Activated CD8-positive, alpha-beta T cell treated with anti-CD3 and anti-CD28 coated beads, Interleukin-2, amount 10 ng/mL, durations not matched to agents 7 days and 5 days (primary cell): Measurements from ENCODE around the gene IFITM2. TPM values are rescaled to one million over a fixed set of nuclear protein-coding genes. Genes with fewer than 3 reads are reported as not detected.
"Not testable (repeated sequence)": the region's sequence is repeated elsewhere in the genome, so short reads cannot be mapped to it uniquely, and the experiment has no call there.

Experiments
- ATAC-seq: fragments of 150-1000 bp; cut with Tn5 transposase; one replicate; pipeline ENCODE4 v1.10.0; 2021; ENCODE audit warnings: moderate library complexity
- CTCF ChIA-PET: fragments of 350-600 bp; sonication (Branson Sonifier 250); formaldehyde crosslinking; loops from one replicate; lab custom pipeline; 2021; ENCODE audit warnings: antibody characterized with exemption; lab: Charles Lee
- POLR2A ChIA-PET: fragments of 350-600 bp; sonication (Branson Sonifier 250); formaldehyde crosslinking; loops from one replicate; lab custom pipeline; 2021; ENCODE audit warnings: antibody characterized with exemption; lab: Charles Lee
- DNase-seq: peaks from one replicate; pipeline ENCODE4 v3.0.0-alpha.2; 2020
- H3K27ac Mint-ChIP-seq: one replicate; pipeline ENCODE4 v1.8.0; 2021; ENCODE audit warnings: mild to moderate bottlenecking, mixed read lengths
- H3K27me3 Mint-ChIP-seq: one replicate; pipeline ENCODE4 v1.8.0; 2021; ENCODE audit warnings: low read depth, mixed read lengths
- H3K36me3 Mint-ChIP-seq: one replicate; pipeline ENCODE4 v1.8.0; 2021; ENCODE audit warnings: low read depth, mixed read lengths
- H3K4me1 Mint-ChIP-seq: one replicate; pipeline ENCODE4 v1.8.0; 2021; ENCODE audit warnings: low read depth, mixed read lengths
- H3K4me3 Mint-ChIP-seq: one replicate; pipeline ENCODE4 v1.8.0; 2021; ENCODE audit warnings: mild to moderate bottlenecking, mixed read lengths
- H3K9me3 Mint-ChIP-seq: one replicate; pipeline ENCODE4 v1.8.0; 2022; ENCODE audit warnings: mixed read lengths; ENCODE audit not compliant: insufficient read depth
- total RNA-seq, 2 experiments: library from RNA; stranded (reverse); gene quantifications; one replicate each; pipeline ENCODE4 v1.2.3, GENCODE V29; 2021

The IFITM2 gene
- total RNA-seq, 2 experiments from 2014 or later = 2,197 to 2,304 TPM

GRCh38 chr11:328012-328411 lies 20.4 kb downstream of the IFITM2 start:
- Mint-ChIP-seq H3K27me3 (no peaks in the 10 kb centered on the region), H3K4me1 (peaks cover 89% of the 10 kb centered on the region), H3K36me3 (peaks cover 18% of the 10 kb centered on the region), H3K27ac (peak overlapping the region; percentile 52), H3K9me3 (peaks cover 4% of the 10 kb centered on the region), H3K4me3 (no peak overlapping the region)
- ATAC-seq (no peak), DNase-seq (peak; percentile 20)
- CTCF ChIA-PET = interaction anchor here (0.9 to 4.4 kb wide), 7 partner anchors 13 to 120 kb away, joined by 3 to 16 read pairs (median 5); no protein-coding TSS in a partner anchor
- POLR2A ChIA-PET = interaction anchor here (1.0 to 2.3 kb wide), 4 partner anchors 12 to 60 kb away, joined by 3 to 30 read pairs (median 6); no protein-coding TSS in a partner anchor

- peak; percentile 20 for DNase-seq
- not testable (repeated sequence) for ATAC-seq, H3K4me3 Mint-ChIP-seq, H3K9me3 Mint-ChIP-seq, H3K27me3 Mint-ChIP-seq
- Mint-ChIP-seq H3K27ac (peak overlapping the region; percentile 86), H3K4me1 (peaks cover 91% of the 10 kb centered on the region), H3K36me3 (peaks cover 24% of the 10 kb centered on the region)
- ChIA-PET CTCF (interaction anchor here (0.7 to 4.4 kb wide), 7 partner anchors 12 to 41 kb away, joined by 3 to 16 read pairs (median 4); no protein-coding TSS in a partner anchor), POLR2A (interaction anchor here (1.6 to 3.3 kb wide), 7 partner anchors 12 to 61 kb away, joined by 5 to 30 read pairs (median 12); no protein-coding TSS in a partner anchor)
These were observed 21.0 kb downstream of the IFITM2 start for GRCh38 chr11:328516-329100.

- peak overlapping the region; percentile 35 for H3K4me3 Mint-ChIP-seq
- POLR2A ChIA-PET = interaction anchor here (0.6 to 3.3 kb wide), 10 partner anchors 10 to 419 kb away, joined by 3 to 23 read pairs (median 6); partner anchors contain the start of gene IFITM2
- DNase-seq (peak; percentile 20), ATAC-seq (no peak)
- H3K4me1 Mint-ChIP-seq = peaks cover 83% of the 10 kb centered on the region
- H3K27ac Mint-ChIP-seq = peak overlapping the region; percentile 86
- H3K9me3 Mint-ChIP-seq = peaks cover 4% of the 10 kb centered on the region
- CTCF ChIA-PET = interaction anchor here (1.1 to 4.4 kb wide), 6 partner anchors 10 to 118 kb away, joined by 3 to 16 read pairs (median 6); no protein-coding TSS in a partner anchor
- peaks cover 23% of the 10 kb centered on the region for H3K36me3 Mint-ChIP-seq
- no peaks in the 10 kb centered on the region for H3K27me3 Mint-ChIP-seq
These were observed 22.3 kb downstream of the IFITM2 start for GRCh38 chr11:329886-330253.

- H3K36me3 Mint-ChIP-seq = peaks cover 23% of the 10 kb centered on the region
- no peaks in the 10 kb centered on the region for H3K27me3 Mint-ChIP-seq
- H3K4me1 Mint-ChIP-seq = peaks cover 81% of the 10 kb centered on the region
- DNase-seq (peak; percentile 27), ATAC-seq (no peak)
- H3K4me3 Mint-ChIP-seq = peak overlapping the region; percentile 35
- POLR2A ChIA-PET = interaction anchor here (0.6 to 3.3 kb wide), 11 partner anchors 10 to 418 kb away, joined by 3 to 23 read pairs (median 5); partner anchors contain the start of gene IFITM2
- peak overlapping the region; percentile 86 for H3K27ac Mint-ChIP-seq
- H3K9me3 Mint-ChIP-seq = peaks cover 4% of the 10 kb centered on the region
- CTCF ChIA-PET = interaction anchor here (1.1 to 4.4 kb wide), 5 partner anchors 10 to 118 kb away, joined by 3 to 16 read pairs (median 9); no protein-coding TSS in a partner anchor
These were observed 22.7 kb downstream of the IFITM2 start for GRCh38 chr11:330307-330693.

- ATAC-seq (peak; percentile 23), DNase-seq (peak; percentile 71)
- H3K9me3 Mint-ChIP-seq = peaks cover 4% of the 10 kb centered on the region
- peak overlapping the region; percentile 86 for H3K27ac Mint-ChIP-seq
- no peaks in the 10 kb centered on the region for H3K27me3 Mint-ChIP-seq
- H3K4me3 Mint-ChIP-seq = peak overlapping the region; percentile 64
- peaks cover 81% of the 10 kb centered on the region for H3K4me1 Mint-ChIP-seq
- ChIA-PET POLR2A (interaction anchor here (0.6 to 3.3 kb wide), 10 partner anchors 9 to 418 kb away, joined by 3 to 23 read pairs (median 4); partner anchors contain the start of gene IFITM2), CTCF (interaction anchor here (0.7 to 4.4 kb wide), 6 partner anchors 10 to 117 kb away, joined by 3 to 16 read pairs (median 6); no protein-coding TSS in a partner anchor)
- peaks cover 23% of the 10 kb centered on the region for H3K36me3 Mint-ChIP-seq
These were observed 23.2 kb downstream of the IFITM2 start for GRCh38 chr11:330694-331357.

GRCh38 chr11:331358-332060 lies 23.9 kb downstream of the IFITM2 start:
- ATAC-seq (no peak), DNase-seq (no peak)
- Mint-ChIP-seq H3K36me3 (peaks cover 21% of the 10 kb centered on the region), H3K27ac (peak overlapping the region; percentile 86), H3K9me3 (peaks cover 4% of the 10 kb centered on the region), H3K4me3 (peak overlapping the region; percentile 64), H3K27me3 (no peaks in the 10 kb centered on the region), H3K4me1 (peaks cover 81% of the 10 kb centered on the region)
- POLR2A ChIA-PET = interaction anchor here (1.0 to 3.3 kb wide), 6 partner anchors 15 to 85 kb away, joined by 3 to 23 read pairs (median 8); partner anchors contain the start of gene IFITM2
- CTCF ChIA-PET = interaction anchor here (0.7 to 2.5 kb wide), 3 partner anchors 14 to 24 kb away, joined by 3 to 9 read pairs (median 3); no protein-coding TSS in a partner anchor

- H3K36me3 Mint-ChIP-seq = peaks cover 21% of the 10 kb centered on the region
- CTCF ChIA-PET = interaction anchor here (0.9 to 2.2 kb wide), 3 partner anchors 9 to 27 kb away, joined by 3 to 5 read pairs (median 3); no protein-coding TSS in a partner anchor
- H3K4me1 Mint-ChIP-seq = peaks cover 75% of the 10 kb centered on the region
- no peaks in the 10 kb centered on the region for H3K27me3 Mint-ChIP-seq
- H3K27ac Mint-ChIP-seq = no peak overlapping the region
- H3K9me3 Mint-ChIP-seq = peaks cover 4% of the 10 kb centered on the region
- no peak for DNase-seq
- ATAC-seq = no peak
- no peak overlapping the region for H3K4me3 Mint-ChIP-seq
- POLR2A ChIA-PET = interaction anchor here (0.8 kb wide), 2 partner anchors 9 to 84 kb away, joined by 3 read pairs; no protein-coding TSS in a partner anchor
These were observed 25.2 kb downstream of the IFITM2 start for GRCh38 chr11:332651-333480.

GRCh38 chr11:333616-334263 lies 26.1 kb downstream of the IFITM2 start:
- ChIA-PET CTCF (interaction anchor here (2.2 kb wide), 1 partner anchor 28 kb away, joined by 5 read pairs; no protein-coding TSS in a partner anchor), POLR2A (interaction anchor here (0.8 kb wide), 2 partner anchors 9 to 83 kb away, joined by 3 read pairs; no protein-coding TSS in a partner anchor)
- not testable (repeated sequence) for H3K4me3 Mint-ChIP-seq, H3K9me3 Mint-ChIP-seq, H3K27ac Mint-ChIP-seq, ATAC-seq, H3K27me3 Mint-ChIP-seq, DNase-seq
- peaks cover 68% of the 10 kb centered on the region for H3K4me1 Mint-ChIP-seq
- peaks cover 21% of the 10 kb centered on the region for H3K36me3 Mint-ChIP-seq

- POLR2A ChIA-PET = no interaction called here
- peaks cover 62% of the 10 kb centered on the region for H3K4me1 Mint-ChIP-seq
- no peaks in the 10 kb centered on the region for H3K27me3 Mint-ChIP-seq
- H3K9me3 Mint-ChIP-seq = peaks cover under 1% of the 10 kb centered on the region
- ATAC-seq = no peak
- peaks cover 17% of the 10 kb centered on the region for H3K36me3 Mint-ChIP-seq
- no peak for DNase-seq
- CTCF ChIA-PET = interaction anchor here (2.2 kb wide), 1 partner anchor 29 kb away, joined by 5 read pairs; no protein-coding TSS in a partner anchor
- no peak overlapping the region for H3K27ac Mint-ChIP-seq
- no peak overlapping the region for H3K4me3 Mint-ChIP-seq
These were observed 26.8 kb downstream of the IFITM2 start for GRCh38 chr11:334264-334994.
